Omental fat pad (tissue), 4 donors: ENCODE measurements around the gene SNRNP40. TPM values are rescaled to one million over a fixed set of nuclear protein-coding genes. Genes with fewer than 3 reads are reported as not detected.

Experiments
- ATAC-seq: fragments of 150-250 bp; one replicate; pipeline ENCODE4 v1.9.1; 2016; ENCODE audit warnings: mild to moderate bottlenecking, moderate library complexity; ENCODE audit not compliant: low FRiP score
- DNase-seq: peaks from one replicate; pipeline ENCODE4 v3.0.0-alpha.2; 2019; ENCODE audit warnings: low spot score
- total RNA-seq, 4 donors: library from RNA; depleted of rRNA; stranded (reverse); fragments of >200 nt; gene quantifications; one replicate each; pipeline ENCODE4 v1.1.0, GENCODE V29; 2016
- TF ChIP-seq, protein P1 (sequence below), 3 donors: fragments of 450-650 bp; IDR thresholded peaks; one replicate each; pipeline ENCODE4 v1.5.1; 2016 to 2017; ENCODE audit warnings: antibody characterized with exemption in 3 of 3, mild to moderate bottlenecking in 3 of 3, moderate library complexity in 2 of 3

SNRNP40 gene
- total RNA-seq, 4 donors from 2014 or later, result 32.5 to 53.2 (median 42.0) TPM

DNA sequence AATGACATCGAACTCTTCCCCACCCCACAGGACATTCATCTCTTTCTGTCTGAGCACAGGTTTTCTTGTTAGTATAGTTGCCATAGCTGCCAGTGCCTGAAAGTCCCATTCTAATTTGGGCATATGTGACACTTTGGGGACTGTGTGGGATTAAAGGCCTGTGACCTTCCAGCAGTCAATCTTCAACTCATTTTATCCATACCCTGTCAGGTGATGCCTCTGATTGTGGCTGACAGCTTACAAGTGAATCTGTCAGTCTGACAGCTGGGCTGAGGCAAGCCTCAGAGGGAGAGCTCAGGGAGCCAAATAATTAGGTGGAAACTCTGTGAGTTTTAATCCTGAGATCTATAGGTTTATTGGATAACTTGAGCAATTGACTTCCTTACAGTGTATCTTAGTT lies 29.9 kb upstream of the SNRNP40 start:
- TF ChIP-seq, protein P1, sequence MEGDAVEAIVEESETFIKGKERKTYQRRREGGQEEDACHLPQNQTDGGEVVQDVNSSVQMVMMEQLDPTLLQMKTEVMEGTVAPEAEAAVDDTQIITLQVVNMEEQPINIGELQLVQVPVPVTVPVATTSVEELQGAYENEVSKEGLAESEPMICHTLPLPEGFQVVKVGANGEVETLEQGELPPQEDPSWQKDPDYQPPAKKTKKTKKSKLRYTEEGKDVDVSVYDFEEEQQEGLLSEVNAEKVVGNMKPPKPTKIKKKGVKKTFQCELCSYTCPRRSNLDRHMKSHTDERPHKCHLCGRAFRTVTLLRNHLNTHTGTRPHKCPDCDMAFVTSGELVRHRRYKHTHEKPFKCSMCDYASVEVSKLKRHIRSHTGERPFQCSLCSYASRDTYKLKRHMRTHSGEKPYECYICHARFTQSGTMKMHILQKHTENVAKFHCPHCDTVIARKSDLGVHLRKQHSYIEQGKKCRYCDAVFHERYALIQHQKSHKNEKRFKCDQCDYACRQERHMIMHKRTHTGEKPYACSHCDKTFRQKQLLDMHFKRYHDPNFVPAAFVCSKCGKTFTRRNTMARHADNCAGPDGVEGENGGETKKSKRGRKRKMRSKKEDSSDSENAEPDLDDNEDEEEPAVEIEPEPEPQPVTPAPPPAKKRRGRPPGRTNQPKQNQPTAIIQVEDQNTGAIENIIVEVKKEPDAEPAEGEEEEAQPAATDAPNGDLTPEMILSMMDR (IDR thresholded peaks at IDR 0.05), result no peak
- DNase-seq, result no peak
- ATAC-seq, result no peak

DNA sequence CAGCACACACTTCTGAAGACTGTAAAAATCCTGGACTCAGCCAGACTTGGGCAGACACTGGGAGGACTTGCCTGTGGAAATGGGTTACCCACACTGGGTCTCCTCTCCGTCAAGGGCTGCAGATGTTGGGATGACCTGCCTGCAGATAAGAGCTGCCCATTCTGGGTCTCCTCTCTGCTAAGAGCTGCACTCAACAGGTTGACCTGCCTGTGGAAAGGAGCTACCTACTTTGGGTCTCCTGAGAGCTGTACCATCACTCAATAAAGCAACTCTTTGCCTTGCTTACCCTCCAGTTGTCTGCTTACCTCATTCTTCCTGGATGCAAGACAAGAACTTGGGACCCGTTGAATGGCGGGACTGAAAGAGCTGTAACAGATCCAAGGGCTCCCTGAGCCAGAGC lies 28.4 kb upstream of the SNRNP40 start:
- ATAC-seq (no peak), DNase-seq (no peak)
- TF ChIP-seq, protein P1 (IDR thresholded peaks at IDR 0.05), result no peak

DNA sequence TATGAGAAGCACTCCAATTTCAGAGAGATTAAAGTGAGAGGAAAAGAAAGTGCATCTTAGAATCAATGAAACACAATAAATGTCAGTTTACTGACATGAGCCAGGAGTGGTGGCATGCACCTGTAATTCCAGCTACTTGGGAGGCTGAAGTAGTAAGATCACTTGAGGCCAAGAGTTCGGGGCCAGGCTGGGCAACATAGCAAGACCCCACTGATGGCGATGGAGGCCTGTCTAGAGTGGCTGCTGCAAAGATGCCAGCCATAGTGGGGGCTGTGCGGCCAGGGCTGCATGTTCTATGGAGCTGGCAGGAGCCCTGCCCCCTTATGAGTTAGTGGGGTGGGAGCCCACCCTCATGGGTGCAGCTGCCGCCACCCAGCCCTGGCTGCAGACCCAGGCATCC lies 27.5 kb upstream of the SNRNP40 start:
- ATAC-seq (no peak), DNase-seq (no peak)
- TF ChIP-seq, protein P1 (IDR thresholded peaks at IDR 0.05), result no peak

DNA sequence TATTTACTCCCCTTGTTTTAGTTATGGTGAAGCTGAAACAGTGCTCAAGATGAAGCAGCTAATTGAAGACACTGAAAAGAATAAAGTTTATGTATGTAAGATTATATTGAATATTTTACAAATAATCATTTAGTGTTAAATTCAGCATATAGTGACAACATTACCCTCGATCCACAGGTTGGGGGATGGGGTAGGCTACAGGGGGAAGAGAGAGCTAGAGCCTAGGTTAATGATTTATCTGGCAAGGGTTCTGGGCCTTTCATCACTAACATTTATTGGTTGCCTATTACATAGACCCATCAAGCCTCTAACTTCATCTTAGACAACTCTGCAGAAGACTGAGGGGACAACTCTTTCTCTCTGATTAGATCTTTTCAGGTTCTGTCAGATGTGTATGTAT lies 21.6 kb upstream of the SNRNP40 start:
- ATAC-seq, result no peak
- no peak for DNase-seq
- TF ChIP-seq, protein P1 (IDR thresholded peaks at IDR 0.05), result no peak

DNA sequence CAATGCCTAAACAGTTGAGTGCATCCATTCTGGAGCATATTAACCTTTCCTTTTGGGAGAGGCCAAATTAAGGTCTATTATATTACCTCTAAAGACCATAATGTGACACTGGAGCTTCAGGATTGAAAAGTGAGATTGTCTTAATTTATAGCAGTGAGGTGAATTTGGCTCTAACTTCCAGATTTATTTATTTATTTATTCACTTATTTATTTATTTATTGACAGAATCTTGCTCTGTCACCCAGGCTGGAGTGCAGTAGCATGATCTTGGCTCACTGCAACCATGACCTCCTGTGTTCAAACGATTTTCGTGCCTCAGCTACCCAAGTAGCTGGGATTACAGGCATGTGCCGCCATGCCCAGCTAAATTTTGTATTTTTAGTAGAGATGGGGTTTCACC lies 19.3 kb upstream of the SNRNP40 start:
- no peak for ATAC-seq
- no peak for DNase-seq
- TF ChIP-seq, protein P1 (IDR thresholded peaks at IDR 0.05), result no peak

DNA sequence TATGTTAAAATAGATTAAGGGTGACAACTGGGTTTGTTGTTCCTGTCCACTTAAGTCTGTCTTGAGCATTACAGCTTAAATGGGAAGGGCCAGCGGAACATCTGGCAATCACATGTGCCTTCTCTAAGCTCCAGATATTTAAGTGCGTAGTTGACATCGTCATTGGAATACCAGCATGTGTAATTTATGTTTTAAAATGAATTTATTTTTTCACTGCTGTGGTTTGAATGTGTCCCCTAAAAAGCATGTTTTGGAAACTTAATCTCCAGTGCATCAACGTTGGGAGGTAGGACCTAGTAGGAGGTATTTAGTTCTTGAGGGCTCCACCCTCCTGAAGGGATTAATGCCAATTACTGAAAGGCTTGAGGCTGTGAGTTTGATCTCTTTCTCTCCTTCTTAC lies 13.6 kb upstream of the SNRNP40 start:
- TF ChIP-seq, protein P1 (IDR thresholded peaks at IDR 0.05), result no peak
- no peak for ATAC-seq
- no peak for DNase-seq

DNA sequence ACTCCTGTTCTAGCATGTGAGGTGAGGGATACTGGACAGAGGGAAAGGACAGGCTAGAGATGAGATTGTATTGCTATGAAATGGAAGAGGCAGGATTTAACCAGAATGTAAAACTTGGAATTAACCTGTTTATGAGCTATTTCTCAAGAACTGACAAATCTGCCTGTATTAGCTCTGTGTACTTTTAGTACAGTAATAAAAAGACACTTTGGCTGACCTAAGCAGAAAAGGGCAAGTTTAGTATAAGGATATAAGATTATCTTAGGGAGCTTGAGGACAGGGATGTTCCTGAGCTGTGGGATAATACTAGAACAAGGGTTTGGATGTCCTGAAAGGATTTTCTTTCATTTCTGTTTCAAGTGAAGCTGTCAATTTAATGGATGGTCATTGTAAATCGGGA lies 11.4 kb upstream of the SNRNP40 start:
- ATAC-seq (no peak), DNase-seq (no peak)
- TF ChIP-seq, protein P1 (IDR thresholded peaks at IDR 0.05), result no peak
